H1 (cell line): ENCODE data around the gene PTGES3L. TPM values are rescaled to one million over a fixed set of nuclear protein-coding genes. Genes with fewer than 3 reads are reported as not detected.

Experiments used
- CTCF ChIA-PET: fragments of 300-600 bp; sonication (Branson Sonifier 250); formaldehyde crosslinking; loops from one replicate; lab custom pipeline; 2021; ENCODE audit not compliant: partially characterized antibody; lab: Charles Lee
- POLR2A ChIA-PET: fragments of 300-600 bp; sonication (Branson Sonifier 250); formaldehyde crosslinking; loops from one replicate; lab custom pipeline; 2021; ENCODE audit warnings: inconsistent platforms; ENCODE audit not compliant: partially characterized antibody; lab: Charles Lee
- DNase-seq, 2 experiments: peaks; one replicate each; pipeline versions ENCODE4 v3.0.0 to v3.0.0-alpha.2; 2010 to 2022; ENCODE audit warnings: low spot score in 2 of 2, low read depth in 1 of 2, mixed read lengths in 1 of 2
- FAIRE-seq: peaks from 2 replicates; lab custom pipeline; 2011; peaks lifted over from hg19 to GRCh38; lab: Jason Lieb, UNC
- H2AFZ ChIP-seq: 2 replicates; pipeline ENCODE4 v1.8.1; 2012; ENCODE audit warnings: low read length, inconsistent platforms
- H2AK5ac ChIP-seq: 2 replicates; pipeline ENCODE4 v1.6.1; 2013; ENCODE audit warnings: low read depth, low read length
- H2BK120ac ChIP-seq: replicated peaks from 2 replicates; pipeline ENCODE3; 2013; ENCODE audit warnings: low read depth, low read length, inconsistent platforms
- H2BK12ac ChIP-seq: 2 replicates; pipeline ENCODE4 v1.6.1; 2013; ENCODE audit warnings: low read depth, low read length
- H2BK15ac ChIP-seq: 2 replicates; pipeline ENCODE4 v1.6.1; 2013; ENCODE audit warnings: low read length
- H2BK20ac ChIP-seq: 2 replicates; pipeline ENCODE4 v1.6.1; 2013; ENCODE audit warnings: low read length
- H2BK5ac ChIP-seq: 2 replicates; pipeline ENCODE4 v1.6.1; 2013; ENCODE audit warnings: low read depth, low read length
- H3K14ac ChIP-seq: 2 replicates; pipeline ENCODE4 v1.6.1; 2013; ENCODE audit warnings: inconsistent platforms; ENCODE audit not compliant: insufficient read length
- H3K18ac ChIP-seq: 2 replicates; pipeline ENCODE4 v1.6.1; 2013; ENCODE audit warnings: low read length; ENCODE audit errors: extremely low read depth
- H3K23ac ChIP-seq: 2 replicates; pipeline ENCODE4 v1.6.1; 2013; ENCODE audit warnings: inconsistent platforms; ENCODE audit not compliant: insufficient read length
- H3K23me2 ChIP-seq: 2 replicates; pipeline ENCODE4 v1.6.1; 2013; ENCODE audit warnings: low read depth, low read length
- H3K27ac ChIP-seq: 2 replicates; pipeline ENCODE4 v1.6.1; 2011; ENCODE audit warnings: low read depth, low read length, inconsistent platforms
- H3K27me3 ChIP-seq, 4 experiments: replicated peaks in 1 of 4; 1 replicate in 1 of 4; 2 replicates in 3 of 4; pipeline versions ENCODE4 v1.6.1 to v1.8.1; 2011 to 2013; ENCODE audit warnings: low read length in 3 of 4, mild to moderate bottlenecking in 3 of 4, inconsistent platforms in 2 of 4, mixed read lengths in 2 of 4, moderate library complexity in 1 of 4; ENCODE audit not compliant: control insufficient read depth in 3 of 4, insufficient read depth in 3 of 4; ENCODE audit errors: extremely low read depth in 1 of 4
- H3K36me3 ChIP-seq, 4 experiments: 2 replicates each; pipeline versions ENCODE4 v1.6.1 to v1.8.1; 2011 to 2013; ENCODE audit warnings: mild to moderate bottlenecking in 4 of 4, low read length in 3 of 4, moderate library complexity in 2 of 4, control low read depth in 1 of 4, inconsistent platforms in 1 of 4; ENCODE audit not compliant: insufficient read depth in 4 of 4, control insufficient read depth in 2 of 4
- H3K4ac ChIP-seq: replicated peaks from 2 replicates; pipeline ENCODE3; 2013; ENCODE audit warnings: low read length, low read depth, mixed read lengths, inconsistent platforms; ENCODE audit not compliant: insufficient read length
- H3K4me1 ChIP-seq, 4 experiments: replicated peaks in 1 of 4; 1 replicate in 1 of 4; 2 replicates in 3 of 4; pipeline versions ENCODE4 v1.6.1 to v1.8.1; 2011 to 2013; ENCODE audit warnings: low read length in 3 of 4, inconsistent platforms in 2 of 4, mixed read lengths in 1 of 4; ENCODE audit not compliant: insufficient read depth in 4 of 4, control insufficient read depth in 3 of 4
- H3K4me2 ChIP-seq, 2 experiments: 2 replicates each; pipeline versions ENCODE4 v1.6.1 to v1.8.1; 2011 to 2013; ENCODE audit warnings: low read depth in 2 of 2, low read length in 2 of 2, control low read depth in 1 of 2, inconsistent platforms in 1 of 2, mild to moderate bottlenecking in 1 of 2; ENCODE audit not compliant: insufficient read depth in 1 of 2
- H3K4me3 ChIP-seq, 4 experiments: fragments of 200-600, 300-600 bp in 1 of 4; sonication (generic), shearing (Covaris generic), sonication (Bioruptor Twin) in 1 of 4; 2 replicates each; pipeline versions ENCODE4 v1.5.1 to v1.8.1; 2011 to 2016; ENCODE audit warnings: low read length in 4 of 4, low read depth in 3 of 4, control low read depth in 2 of 4, inconsistent platforms in 2 of 4, mild to moderate bottlenecking in 2 of 4, mixed read lengths in 1 of 4, moderate library complexity in 1 of 4; ENCODE audit not compliant: insufficient read depth in 2 of 4; ENCODE audit errors: extremely low read depth in 1 of 4
- H3K56ac ChIP-seq: replicated peaks from 2 replicates; pipeline ENCODE3; 2013; ENCODE audit warnings: low read depth, mild to moderate bottlenecking, mixed read lengths, low read length, inconsistent platforms; ENCODE audit not compliant: insufficient read length
- H3K79me1 ChIP-seq: 2 replicates; pipeline ENCODE4 v1.6.1; 2013; ENCODE audit warnings: low read depth, low read length, control low read depth
- H3K79me2 ChIP-seq, 2 experiments: 2 replicates each; pipeline versions ENCODE4 v1.6.1 to v1.8.1; 2012 to 2013; ENCODE audit warnings: low read length in 2 of 2, mild to moderate bottlenecking in 2 of 2, inconsistent platforms in 1 of 2; ENCODE audit not compliant: insufficient read depth in 2 of 2, control insufficient read depth in 1 of 2
- H3K9ac ChIP-seq, 4 experiments: replicated peaks in 1 of 4; 1 replicate in 1 of 4; 2 replicates in 3 of 4; pipeline versions ENCODE4 v1.6.1 to v1.8.1; 2011 to 2013; ENCODE audit warnings: low read depth in 3 of 4, low read length in 3 of 4, control low read depth in 2 of 4, mild to moderate bottlenecking in 2 of 4, moderate library complexity in 2 of 4, inconsistent platforms in 1 of 4; ENCODE audit errors: extremely low read depth in 1 of 4
- H3K9me3 ChIP-seq, 2 experiments: 2 replicates each; pipeline versions ENCODE4 v1.6.1 to v1.8.1; 2012 to 2013; ENCODE audit warnings: mild to moderate bottlenecking in 2 of 2, moderate library complexity in 2 of 2, control low read depth in 1 of 2, inconsistent platforms in 1 of 2, low read depth in 1 of 2, low read length in 1 of 2, mixed read lengths in 1 of 2; ENCODE audit not compliant: insufficient read depth in 2 of 2
- H4K20me1 ChIP-seq, 2 experiments: replicated peaks in 1 of 2; 2 replicates each; pipeline versions ENCODE3 to v1.8.1; 2011 to 2013; ENCODE audit warnings: inconsistent platforms in 2 of 2, low read length in 2 of 2, mild to moderate bottlenecking in 1 of 2; ENCODE audit not compliant: insufficient read depth in 2 of 2, control insufficient read depth in 1 of 2
- H4K5ac ChIP-seq: 2 replicates; pipeline ENCODE4 v1.6.1; 2013; ENCODE audit warnings: low read length, low read depth, mixed read lengths, inconsistent platforms; ENCODE audit not compliant: insufficient read length
- H4K8ac ChIP-seq: 2 replicates; pipeline ENCODE4 v1.8.0; 2013; ENCODE audit warnings: mild to moderate bottlenecking, moderate library complexity, low read length, inconsistent platforms; ENCODE audit not compliant: insufficient read depth; ENCODE audit errors: extremely low read depth
- H4K91ac ChIP-seq: replicated peaks from 2 replicates; pipeline ENCODE3; 2013; ENCODE audit warnings: low read length, mixed read lengths, inconsistent platforms; ENCODE audit not compliant: insufficient read length
- EGR1 ChIP-seq: IDR thresholded peaks from 2 replicates; pipeline ENCODE4 v1.6.1; 2011; ENCODE audit warnings: low read depth, low read length, borderline replicate concordance
- EP300 ChIP-seq, 2 experiments: IDR thresholded peaks; 1 replicate in 1 of 2; 2 replicates in 1 of 2; pipeline ENCODE4 v1.6.1; 2011 to 2012; ENCODE audit warnings: low read depth in 2 of 2, low read length in 2 of 2, mild to moderate bottlenecking in 2 of 2, borderline replicate concordance in 1 of 2, inconsistent platforms in 1 of 2, moderate library complexity in 1 of 2
- FOSL1 ChIP-seq: IDR thresholded peaks from 2 replicates; pipeline ENCODE4 v1.6.1; 2011; ENCODE audit warnings: mild to moderate bottlenecking, low read depth, low read length, moderate library complexity; ENCODE audit not compliant: insufficient read depth
- JUND ChIP-seq: IDR thresholded peaks from 2 replicates; pipeline ENCODE4 v1.6.1; 2011; ENCODE audit warnings: mild to moderate bottlenecking, improper control_type of control experiment, low read length
- KDM5A ChIP-seq: fragments of 200-600 bp; IDR thresholded peaks from 2 replicates; pipeline ENCODE4 v1.7.1; 2012; ENCODE audit warnings: mild to moderate bottlenecking, low read length, inconsistent platforms, mixed read lengths
- PHF8 ChIP-seq: fragments of 200-600 bp; sonication (generic); conservative IDR thresholded peaks from 2 replicates; pipeline ENCODE4 v1.7.1; 2012; ENCODE audit warnings: low read depth, mild to moderate bottlenecking, inconsistent platforms, low read length, moderate library complexity
- POLR2A ChIP-seq, 2 experiments: IDR thresholded peaks; 1 replicate in 1 of 2; 2 replicates in 1 of 2; pipeline ENCODE4 v1.6.1; 2011; ENCODE audit warnings: low read depth in 2 of 2, low read length in 2 of 2, mild to moderate bottlenecking in 2 of 2; ENCODE audit errors: control extremely low read depth in 1 of 2
- RNF2 ChIP-seq: fragments of 200-900, 300-1000 bp; sonication (generic); IDR thresholded peaks from 2 replicates; pipeline ENCODE4 v1.7.1; 2016; ENCODE audit warnings: borderline replicate concordance, low read depth, mild to moderate bottlenecking, antibody characterized with exemption, low read length; ENCODE audit not compliant: poor library complexity, severe bottlenecking; ENCODE audit errors: missing control alignments
- SUZ12 ChIP-seq: fragments of 200-600 bp; sonication (generic); IDR thresholded peaks from 2 replicates; pipeline ENCODE4 v1.6.1; 2012; ENCODE audit warnings: mild to moderate bottlenecking, inconsistent platforms, low read length, moderate library complexity, mixed read lengths
- TBP ChIP-seq: IDR thresholded peaks from 2 replicates; pipeline ENCODE4 v1.6.1; 2011; ENCODE audit warnings: low read depth, low read length, improper control_type of control experiment
- YY1 ChIP-seq: IDR thresholded peaks from 2 replicates; pipeline ENCODE4 v1.6.1; 2011; ENCODE audit warnings: low read depth, mild to moderate bottlenecking, low read length
- ZNF274 ChIP-seq: IDR thresholded peaks from 2 replicates; pipeline ENCODE4 v1.7.0; 2012; ENCODE audit warnings: low read length, borderline replicate concordance; ENCODE audit errors: extremely low read depth
- WGBS, 2 experiments: shearing (Covaris generic) in 1 of 2; methylation state at CpG; one replicate each; pipeline versions ENCODE4 v1.1.6 to v1.1.7; 2013 to 2015; ENCODE audit warnings: low lambda C conversion rate in 2 of 2, mixed read lengths in 2 of 2, inconsistent platforms in 1 of 2, low coverage in 1 of 2, missing lambda C conversion rate in 1 of 2; ENCODE audit not compliant: insufficient replicate concordance in 2 of 2, insufficient coverage in 1 of 2, insufficient read length in 1 of 2; ENCODE audit errors: extremely low coverage in 1 of 2, missing lambda C conversion rate in 1 of 2; 5-methylcytosine and 5-hydroxymethylcytosine counted together
- polyA plus RNA-seq, 7 experiments: library from polyadenylated mRNA; depleted of rRNA in 3 of 7; stranded (reverse) in 5 of 7; unstranded in 2 of 7; fragments of >200 nt in 5 of 7; fragments of 200-250 nt in 2 of 7; gene quantifications; 1 replicate in 5 of 7; 2 replicates in 1 of 7; 4 replicates in 1 of 7; pipeline versions ENCODE4 v1.2.1 to v1.2.3, GENCODE V29; 2011 to 2013; ENCODE audit warnings: missing spikeins in 2 of 7, mixed read lengths in 2 of 7
- total RNA-seq: library from RNA; stranded (reverse); fragmentation: NEBNext Ultra II Directional; extraction: Animal tissue kit (Norgen Biotek cat#: 25700); gene quantifications from 2 replicates; pipeline ENCODE4 v1.2.1, GENCODE V29; 2021

The PTGES3L gene
- total and polyA plus RNA-seq, 2 of the 8 experiments (the other 6 are each of a cell fraction or from before 2014, with no cell fraction given), result 3.0 to 3.6 TPM

GRCh38 chr17:43025766-43026537 is 46.1 kb upstream of the PTGES3L start:
- H4K91ac ChIP-seq, result peak overlapping the region; percentile 33
- H3K23me2 ChIP-seq, result peaks cover 10% of the 10 kb centered on the region; the same call in 1 of the 2 replicates
- no peak overlapping the region for H2BK15ac ChIP-seq
- H3K56ac ChIP-seq, result no peak overlapping the region
- peaks cover 0 to 10% of the 10 kb centered on the region in 2 experiments; a peak in 2 of 4 replicates for H3K79me2 ChIP-seq
- H3K27ac ChIP-seq, result no peak overlapping the region
- H3K27me3 ChIP-seq, result no peaks in the 10 kb centered on the region
- no peak overlapping the region for H4K8ac ChIP-seq
- H4K5ac ChIP-seq, result no peak overlapping the region
- ChIA-PET CTCF (interaction anchor here (0.6 to 1.3 kb wide), 3 partner anchors 17 to 389 kb away, joined by 3 to 4 read pairs (median 3); no protein-coding TSS in a partner anchor), POLR2A (interaction anchor here (0.7 to 10.8 kb wide), 5 partner anchors 9 to 290 kb away, joined by 3 to 61 read pairs (median 4); no protein-coding TSS in a partner anchor)
- no peak overlapping the region for H2BK120ac ChIP-seq
- peak overlapping the region; percentile 90; the same call in 1 of the 2 replicates for H3K18ac ChIP-seq
- peaks cover 13 to 22% (median 15%) of the 10 kb centered on the region in 4 experiments for H3K4me1 ChIP-seq
- WGBS, 2 experiments, result 74% methylated on average over 13 of the region's 16 CpGs; no CpG with 5 or more reads in 1 of the 2 experiments
- H3K4me3 ChIP-seq, result peak overlapping the region; percentile 58 to 79 (median 66)
- no peaks in the 10 kb centered on the region for H3K9me3 ChIP-seq
- H3K79me1 ChIP-seq, result no peaks in the 10 kb centered on the region; the same call in 1 of the 2 replicates
- peak overlapping the region; percentile 64 to 92 for H3K4me2 ChIP-seq
- H3K36me3 ChIP-seq, result peaks cover 0 to 22% (median 4%) of the 10 kb centered on the region in 4 experiments; a peak in 2 of 8 replicates
- no peak overlapping the region for H2AK5ac ChIP-seq
- peak overlapping the region in 1 of 4 experiments; percentile 38; a peak in 1 of 7 replicates for H3K9ac ChIP-seq
- FAIRE-seq (no peak), DNase-seq (no peak)
- no peak overlapping the region for H2BK20ac ChIP-seq
- H3K23ac ChIP-seq, result no peak overlapping the region
- H4K20me1 ChIP-seq, result no peaks in the 10 kb centered on the region
- H2BK12ac ChIP-seq, result no peak overlapping the region
- H2BK5ac ChIP-seq, result no peak overlapping the region
- no peak overlapping the region for H2AFZ ChIP-seq
- no peak overlapping the region for H3K4ac ChIP-seq
- no peak overlapping the region for H3K14ac ChIP-seq
- TF ChIP-seq YY1 (no peak), PHF8 (no peak), KDM5A (no peak), SUZ12 (no peak), JUND (no peak), TBP (no peak), ZNF274 (no peak), FOSL1 (no peak), EGR1 (no peak), EP300 (IDR thresholded peaks at IDR 0.05; ENCODE audit: borderline replicate concordance in 1 of 2, low read depth in 2 of 2, low read length in 2 of 2) (no peak), RNF2 (no peak), POLR2A (IDR thresholded peaks at IDR 0.05; ENCODE audit: control extremely low read depth in 1 of 2, low read depth in 2 of 2, low read length in 2 of 2) (no peak)
